ENCODE measurements around the gene TMEM187. TPM values are rescaled to one million over a fixed set of nuclear protein-coding genes. Genes with fewer than 3 reads are reported as not detected.
A peak's percentile ranks its signal among the peaks of the same experiment; 100 is the strongest.
"Not testable (repeated sequence)": the region's sequence is repeated elsewhere in the genome, so short reads cannot be mapped to it uniquely, and the experiment has no call there.

TMEM187 gene
- total and polyA plus RNA-seq, 4 donors: 2.0 to 9.0 (median 7.8) TPM

GRCh38 chrX:153980394-153980793, 7.8 kb downstream of the TMEM187 start:
- not testable (repeated sequence) for H3K27ac ChIP-seq (ENCODE audit: low read depth, low read length)

DNA sequence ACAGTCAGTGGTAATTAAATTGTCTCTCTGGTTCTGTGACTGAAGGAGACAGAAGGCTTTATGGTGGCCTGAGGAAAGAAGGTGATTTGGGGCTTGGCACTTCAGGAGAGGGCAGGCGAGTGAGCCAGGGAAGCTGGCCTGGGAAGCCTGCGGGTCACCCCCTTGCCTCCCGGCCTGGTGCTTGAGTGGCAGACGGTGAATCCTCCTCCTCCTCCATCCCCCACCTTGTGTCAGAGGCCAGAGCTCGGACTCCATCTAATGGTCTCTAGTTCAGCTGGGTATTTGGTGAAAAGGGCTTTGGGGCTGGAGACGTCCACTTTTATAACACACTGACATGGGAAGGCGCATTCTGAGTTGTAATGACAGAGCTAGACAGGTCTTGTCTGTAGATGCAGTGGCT, 8.7 kb downstream of the TMEM187 start:
- DNase-seq (ENCODE audit: low read depth in 4 of 6, low spot score in 6 of 6): no peak
- no peaks in the 10 kb centered on the region for H3K9me3 ChIP-seq (ENCODE audit: control insufficient read depth, insufficient read depth, low read length)
- no peak overlapping the region for H3K4me3 ChIP-seq (ENCODE audit: low read depth, low read length)
- peaks cover 4% of the 10 kb centered on the region for H3K27me3 ChIP-seq (ENCODE audit: control insufficient read depth, insufficient read depth, low read length)
- WGBS (ENCODE audit: insufficient coverage): 74% methylated on average over 4 of the region's 7 CpGs
- H3K4me1 ChIP-seq (ENCODE audit: control insufficient read depth, insufficient read depth, low read length): peaks cover 22% of the 10 kb centered on the region
- H3K27ac ChIP-seq (ENCODE audit: low read depth, low read length): peak overlapping the region; percentile 40
- H3K36me3 ChIP-seq (ENCODE audit: control insufficient read depth, insufficient read depth, low read length): peaks cover 9% of the 10 kb centered on the region

More at GRCh38 chrX:153980394-153980793, 7.8 kb downstream of the TMEM187 start:
- H3K9me3 ChIP-seq (ENCODE audit: control insufficient read depth, insufficient read depth, low read length); H3K36me3 ChIP-seq (ENCODE audit: control insufficient read depth, insufficient read depth, low read length); H3K27me3 ChIP-seq (ENCODE audit: control insufficient read depth, insufficient read depth, low read length); H3K4me3 ChIP-seq (ENCODE audit: low read depth, low read length); DNase-seq (ENCODE audit: low read depth in 4 of 6, low spot score in 6 of 6): not testable (repeated sequence)
- H3K4me1 ChIP-seq (ENCODE audit: control insufficient read depth, insufficient read depth, low read length): peaks cover 18% of the 10 kb centered on the region
- 92% methylated on average over 6 of the region's 10 CpGs for WGBS (ENCODE audit: insufficient coverage)

DNA sequence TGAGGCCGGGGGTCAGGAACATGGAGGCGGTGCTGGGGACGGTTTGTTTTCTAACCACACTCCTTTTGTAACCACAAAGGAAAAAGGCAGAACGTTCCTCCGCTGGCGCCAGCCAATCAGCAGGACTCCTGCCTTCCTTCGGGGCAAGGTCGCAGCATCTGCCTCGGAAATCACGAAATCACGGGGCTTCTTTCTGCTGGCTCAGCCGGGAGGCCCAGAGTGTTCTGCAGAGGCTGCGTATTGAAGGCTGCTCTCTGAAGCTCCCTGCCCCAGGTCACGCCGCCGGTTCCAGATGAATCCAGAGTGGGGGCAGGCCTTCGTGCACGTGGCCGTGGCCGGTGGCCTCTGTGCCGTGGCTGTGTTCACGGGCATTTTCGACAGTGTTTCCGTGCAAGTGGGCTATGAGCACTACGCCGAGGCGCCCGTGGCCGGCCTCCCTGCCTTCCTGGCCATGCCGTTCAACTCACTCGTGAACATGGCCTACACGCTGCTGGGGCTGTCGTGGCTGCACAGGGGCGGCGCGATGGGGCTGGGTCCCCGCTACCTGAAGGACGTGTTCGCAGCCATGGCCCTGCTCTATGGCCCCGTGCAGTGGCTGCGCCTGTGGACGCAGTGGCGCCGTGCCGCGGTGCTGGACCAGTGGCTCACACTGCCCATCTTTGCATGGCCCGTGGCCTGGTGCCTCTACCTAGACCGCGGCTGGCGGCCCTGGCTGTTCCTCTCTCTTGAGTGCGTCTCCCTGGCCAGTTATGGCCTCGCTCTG, 9.4 kb downstream of the TMEM187 start:
- WGBS (ENCODE audit: insufficient coverage): 77% methylated on average over 52 of the region's 52 CpGs
- H3K36me3 ChIP-seq (ENCODE audit: control insufficient read depth, insufficient read depth, low read length): peaks cover 9% of the 10 kb centered on the region
- H3K4me1 ChIP-seq (ENCODE audit: control insufficient read depth, insufficient read depth, low read length): peaks cover 22% of the 10 kb centered on the region
- no peak overlapping the region for H3K27ac ChIP-seq (ENCODE audit: low read depth, low read length)
- H3K9me3 ChIP-seq (ENCODE audit: control insufficient read depth, insufficient read depth, low read length): no peaks in the 10 kb centered on the region
- H3K4me3 ChIP-seq (ENCODE audit: low read depth, low read length): no peak overlapping the region
- H3K27me3 ChIP-seq (ENCODE audit: control insufficient read depth, insufficient read depth, low read length): peaks cover 4% of the 10 kb centered on the region
- peak in 2 of 6 donors; percentile 36 to 79 for DNase-seq (ENCODE audit: low read depth in 4 of 6, low spot score in 6 of 6)

DNA sequence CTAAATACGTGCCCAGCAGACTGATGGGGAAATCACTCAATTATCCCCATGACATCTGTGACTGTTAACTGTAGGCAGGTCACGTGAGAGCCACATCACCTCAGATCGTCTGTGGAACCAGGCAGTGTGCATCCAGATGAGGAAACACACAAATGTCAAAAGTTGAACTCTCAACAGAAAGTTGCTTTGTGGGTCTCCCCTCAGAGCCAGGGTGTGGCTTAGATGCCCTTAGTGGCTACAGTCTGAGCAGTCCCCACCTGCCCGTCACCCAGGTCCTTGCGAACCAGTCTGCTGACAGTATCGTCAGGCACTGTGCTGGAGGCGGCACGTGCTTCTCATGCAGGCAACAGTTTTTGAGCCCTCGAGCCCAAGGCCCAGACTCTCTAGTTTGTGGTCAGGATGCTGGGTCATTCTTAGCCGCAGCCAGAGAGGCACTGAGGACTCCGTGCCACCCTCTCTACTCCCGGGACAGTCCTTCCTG, 10.8 kb downstream of the TMEM187 start:
- Histone ChIP-seq H3K4me3 (ENCODE audit: low read depth, low read length) (no peak overlapping the region), H3K27me3 (ENCODE audit: control insufficient read depth, insufficient read depth, low read length) (peaks cover 4% of the 10 kb centered on the region), H3K36me3 (ENCODE audit: control insufficient read depth, insufficient read depth, low read length) (peaks cover 9% of the 10 kb centered on the region), H3K4me1 (ENCODE audit: control insufficient read depth, insufficient read depth, low read length) (peaks cover 22% of the 10 kb centered on the region), H3K9me3 (ENCODE audit: control insufficient read depth, insufficient read depth, low read length) (no peaks in the 10 kb centered on the region), H3K27ac (ENCODE audit: low read depth, low read length) (no peak overlapping the region)
- DNase-seq (ENCODE audit: low read depth in 4 of 6, low spot score in 6 of 6): no peak
- 79% methylated on average over 11 of the region's 12 CpGs for WGBS (ENCODE audit: insufficient coverage)

- 75% methylated on average over 8 of the region's 20 CpGs for WGBS (ENCODE audit: insufficient coverage)
Measured at GRCh38 chrX:153984351-153985178, 12.0 kb downstream of the TMEM187 start.

GRCh38 chrX:153988493-153988892, 15.9 kb downstream of the TMEM187 start:
- Histone ChIP-seq H3K27me3 (ENCODE audit: control insufficient read depth, insufficient read depth, low read length) (peaks cover 2% of the 10 kb centered on the region), H3K4me1 (ENCODE audit: control insufficient read depth, insufficient read depth, low read length) (peaks cover 11% of the 10 kb centered on the region), H3K36me3 (ENCODE audit: control insufficient read depth, insufficient read depth, low read length) (no peaks in the 10 kb centered on the region), H3K27ac (ENCODE audit: low read depth, low read length) (no peak overlapping the region), H3K4me3 (ENCODE audit: low read depth, low read length) (no peak overlapping the region), H3K9me3 (ENCODE audit: control insufficient read depth, insufficient read depth, low read length) (no peaks in the 10 kb centered on the region)
- DNase-seq (ENCODE audit: low read depth in 4 of 6, low spot score in 6 of 6): no peak
- 92% methylated on average over 7 of the region's 12 CpGs for WGBS (ENCODE audit: insufficient coverage)

More at GRCh38 chrX:153984351-153985178, 12.0 kb downstream of the TMEM187 start:
- H3K4me3 ChIP-seq (ENCODE audit: low read depth, low read length): no peak overlapping the region
- no peak overlapping the region for H3K27ac ChIP-seq (ENCODE audit: low read depth, low read length)
- H3K36me3 ChIP-seq (ENCODE audit: control insufficient read depth, insufficient read depth, low read length): peaks cover 9% of the 10 kb centered on the region
- H3K27me3 ChIP-seq (ENCODE audit: control insufficient read depth, insufficient read depth, low read length): peaks cover 4% of the 10 kb centered on the region
- no peak for DNase-seq (ENCODE audit: low read depth in 4 of 6, low spot score in 6 of 6)
- H3K9me3 ChIP-seq (ENCODE audit: control insufficient read depth, insufficient read depth, low read length): no peaks in the 10 kb centered on the region
- H3K4me1 ChIP-seq (ENCODE audit: control insufficient read depth, insufficient read depth, low read length): peaks cover 22% of the 10 kb centered on the region

GRCh38 chrX:153989973-153990655, 17.6 kb downstream of the TMEM187 start:
- no peak for DNase-seq (ENCODE audit: low read depth in 4 of 6, low spot score in 6 of 6)
- no peak overlapping the region for H3K27ac ChIP-seq (ENCODE audit: low read depth, low read length)
- no peaks in the 10 kb centered on the region for H3K27me3 ChIP-seq (ENCODE audit: control insufficient read depth, insufficient read depth, low read length)
- 83% methylated on average over 10 of the region's 14 CpGs for WGBS (ENCODE audit: insufficient coverage)
- no peak overlapping the region for H3K4me3 ChIP-seq (ENCODE audit: low read depth, low read length)
- no peaks in the 10 kb centered on the region for H3K36me3 ChIP-seq (ENCODE audit: control insufficient read depth, insufficient read depth, low read length)
- H3K9me3 ChIP-seq (ENCODE audit: control insufficient read depth, insufficient read depth, low read length): no peaks in the 10 kb centered on the region
- peaks cover 7% of the 10 kb centered on the region for H3K4me1 ChIP-seq (ENCODE audit: control insufficient read depth, insufficient read depth, low read length)

- H3K9me3 ChIP-seq (ENCODE audit: control insufficient read depth, insufficient read depth, low read length): no peaks in the 10 kb centered on the region
- WGBS (ENCODE audit: insufficient coverage): 100% methylated on average over 1 of the region's 3 CpGs
- no peak for DNase-seq (ENCODE audit: low read depth in 4 of 6, low spot score in 6 of 6)
- no peaks in the 10 kb centered on the region for H3K27me3 ChIP-seq (ENCODE audit: control insufficient read depth, insufficient read depth, low read length)
- no peaks in the 10 kb centered on the region for H3K36me3 ChIP-seq (ENCODE audit: control insufficient read depth, insufficient read depth, low read length)
- no peak overlapping the region for H3K27ac ChIP-seq (ENCODE audit: low read depth, low read length)
- no peaks in the 10 kb centered on the region for H3K4me1 ChIP-seq (ENCODE audit: control insufficient read depth, insufficient read depth, low read length)
- H3K4me3 ChIP-seq (ENCODE audit: low read depth, low read length): no peak overlapping the region
Measured at GRCh38 chrX:153991013-153991580, 18.5 kb downstream of the TMEM187 start.

- H3K27me3 ChIP-seq (ENCODE audit: control insufficient read depth, insufficient read depth, low read length): no peaks in the 10 kb centered on the region
Measured at GRCh38 chrX:153992180-153992579, 19.6 kb downstream of the TMEM187 start.

More at GRCh38 chrX:153992180-153992579, 19.6 kb downstream of the TMEM187 start:
- 92% methylated on average over 6 of the region's 8 CpGs for WGBS (ENCODE audit: insufficient coverage)
- Histone ChIP-seq H3K4me1 (ENCODE audit: control insufficient read depth, insufficient read depth, low read length) (no peaks in the 10 kb centered on the region), H3K27ac (ENCODE audit: low read depth, low read length) (no peak overlapping the region), H3K4me3 (ENCODE audit: low read depth, low read length) (no peak overlapping the region), H3K9me3 (ENCODE audit: control insufficient read depth, insufficient read depth, low read length) (no peaks in the 10 kb centered on the region), H3K36me3 (ENCODE audit: control insufficient read depth, insufficient read depth, low read length) (no peaks in the 10 kb centered on the region)
- no peak for DNase-seq (ENCODE audit: low read depth in 4 of 6, low spot score in 6 of 6)
